Stimulated activated CD4-positive, alpha-beta T cell treated with anti-CD3 and anti-CD28 coated beads, TNF-alpha, amount 100 ng/mL, for 1 hour (primary cell): ENCODE results near the gene EVC2.

ENCODE experiments used
- DNase-seq, 3 donors: peaks; one replicate each; pipeline ENCODE4 v3.0.0-alpha.2; 2020; ENCODE audit warnings: low read depth in 3 of 3, low spot score in 1 of 3

EVC2 gene

DNA sequence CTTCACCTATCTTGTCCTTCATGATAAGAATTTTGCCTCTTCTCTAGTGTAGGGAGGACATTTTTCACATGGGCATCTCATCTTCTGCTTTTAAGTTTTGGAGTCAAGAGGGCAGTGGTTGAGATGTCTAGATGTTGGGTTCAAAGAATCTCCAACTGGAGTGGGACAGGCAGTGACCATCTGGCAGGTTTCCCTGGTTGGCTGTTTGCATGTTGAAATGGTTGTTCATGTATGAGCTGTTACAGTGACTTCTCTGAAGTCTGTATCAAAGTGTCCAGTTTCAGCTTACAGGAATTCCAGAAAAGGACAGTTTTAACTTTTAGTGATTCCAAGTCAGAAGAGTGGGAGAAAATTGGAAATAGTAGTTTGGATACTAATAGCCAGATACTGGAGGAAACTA is 192.7 kb downstream of the EVC2 start:
- DNase-seq, result no peak
